HG02852 (cell line): ENCODE data around the gene RNF222.
A peak's percentile ranks its signal among the peaks of the same experiment; 100 is the strongest.

Experiments
- ATAC-seq: cut with Tn5 transposase; IDR thresholded peaks from one replicate; pipeline ENCODE4 v1.9.1; 2021; ENCODE audit warnings: mild to moderate bottlenecking, moderate library complexity; ENCODE audit not compliant: unreplicated experiment

The RNF222 gene

DNA sequence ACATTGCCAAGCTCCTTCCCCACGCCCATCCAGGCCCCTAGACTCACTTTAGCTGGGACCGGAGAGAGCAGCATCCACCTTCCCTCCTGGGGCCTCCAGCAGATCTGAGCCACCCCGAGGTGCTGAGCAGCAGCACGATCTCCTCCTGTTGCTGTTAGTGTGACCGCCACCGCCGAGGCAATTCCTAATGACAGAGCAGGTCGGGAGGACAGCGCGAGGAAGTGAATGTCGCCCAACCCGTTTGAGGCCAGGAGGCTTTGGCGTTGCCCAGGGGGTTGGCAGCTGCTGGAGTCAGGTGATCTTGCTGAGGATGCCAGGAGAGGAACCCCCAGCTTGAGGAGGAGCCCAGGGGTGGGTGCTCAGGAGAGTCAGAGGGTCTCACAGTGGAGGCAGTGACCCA lies at the start of gene RNF222:
RNF222 (minus strand) TSS at position 192 of the 400 bp plus-strand sequence. CDS start 4,366 bp downstream, outside the sequence.
- ATAC-seq: no peak

DNA sequence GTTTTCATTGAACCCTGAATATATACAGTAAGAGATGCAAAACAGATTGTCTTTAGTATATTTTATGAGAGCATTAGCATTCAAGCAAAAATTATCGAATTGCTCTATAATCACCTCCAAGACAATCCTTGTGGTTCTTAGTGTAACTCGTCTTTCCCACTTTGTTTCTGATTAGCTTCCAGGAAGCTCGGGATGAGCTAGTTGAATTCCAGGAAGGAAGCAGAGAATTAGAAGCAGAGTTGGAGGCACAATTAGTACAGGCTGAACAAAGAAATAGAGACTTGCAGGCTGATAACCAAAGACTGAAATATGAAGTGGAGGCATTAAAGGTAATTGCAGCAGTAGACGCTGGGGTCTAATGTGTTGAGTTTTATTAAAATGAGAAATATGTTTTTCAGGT lies 47.9 kb upstream of the RNF222 start:
- no peak for ATAC-seq

DNA sequence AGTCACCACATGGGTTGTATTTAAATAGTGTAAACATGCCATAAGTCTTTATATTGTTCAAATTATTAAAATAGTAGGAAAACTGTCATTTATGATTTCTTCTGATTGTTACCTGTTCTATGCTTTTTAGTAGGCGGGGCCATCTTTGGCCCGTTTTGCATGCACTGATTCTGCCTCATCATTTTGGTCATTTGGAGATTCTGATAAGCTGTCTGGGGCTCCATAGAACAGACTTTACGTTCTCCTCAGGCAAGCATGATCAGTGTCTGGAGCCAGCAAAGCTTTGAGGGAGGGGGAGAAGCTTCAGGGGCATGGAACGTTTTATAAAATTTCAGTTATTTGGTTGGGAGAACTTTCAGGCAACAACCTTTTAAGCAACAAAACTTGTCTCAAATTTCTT lies 46.9 kb upstream of the RNF222 start:
- ATAC-seq: no peak

GRCh38 chr17:8443756-8444155 lies 46.1 kb upstream of the RNF222 start:
- ATAC-seq: no peak

DNA sequence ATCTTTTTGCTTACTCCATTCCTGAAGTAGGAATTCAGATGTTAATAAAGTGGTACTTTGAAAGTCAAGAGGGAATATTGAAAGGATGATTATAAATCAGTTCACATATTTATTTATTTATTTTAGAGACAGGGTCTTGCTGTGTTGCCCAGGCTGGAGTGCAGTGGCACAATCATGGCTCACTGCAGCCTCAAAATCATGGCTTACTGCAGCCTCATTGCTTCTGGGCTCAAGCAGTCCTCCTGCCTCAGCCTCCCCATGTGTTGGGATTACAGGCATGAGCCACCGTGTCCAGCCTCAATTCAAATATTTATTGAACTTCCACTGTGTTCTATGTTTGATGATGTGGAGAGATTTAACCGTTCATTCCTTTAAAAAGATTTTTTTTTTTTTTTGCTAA lies 44.7 kb upstream of the RNF222 start:
- ATAC-seq: no peak

GRCh38 chr17:8441690-8442089 lies 44.1 kb upstream of the RNF222 start:
- no peak for ATAC-seq

GRCh38 chr17:8439681-8440080 lies 42.1 kb upstream of the RNF222 start:
- no peak for ATAC-seq

DNA sequence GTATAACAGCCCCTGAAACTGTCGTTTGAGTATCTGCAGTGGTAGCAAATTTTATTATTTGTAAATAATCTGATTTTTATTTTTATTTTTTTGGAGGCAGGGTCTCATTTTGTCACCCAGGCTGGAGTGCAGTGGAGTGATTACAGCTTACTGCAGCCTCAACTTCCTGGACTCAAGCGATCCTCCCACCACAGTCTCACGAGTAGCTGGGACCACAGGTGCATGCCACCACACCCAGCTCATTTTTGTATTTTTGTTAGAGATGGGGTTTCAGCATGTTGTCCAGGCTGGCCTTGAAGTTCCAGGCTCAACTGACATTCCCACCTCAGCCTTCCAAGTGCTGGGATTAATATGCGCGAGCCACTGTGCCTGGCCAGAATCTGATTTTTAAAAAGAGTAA lies 40.8 kb upstream of the RNF222 start:
- no peak for ATAC-seq

DNA sequence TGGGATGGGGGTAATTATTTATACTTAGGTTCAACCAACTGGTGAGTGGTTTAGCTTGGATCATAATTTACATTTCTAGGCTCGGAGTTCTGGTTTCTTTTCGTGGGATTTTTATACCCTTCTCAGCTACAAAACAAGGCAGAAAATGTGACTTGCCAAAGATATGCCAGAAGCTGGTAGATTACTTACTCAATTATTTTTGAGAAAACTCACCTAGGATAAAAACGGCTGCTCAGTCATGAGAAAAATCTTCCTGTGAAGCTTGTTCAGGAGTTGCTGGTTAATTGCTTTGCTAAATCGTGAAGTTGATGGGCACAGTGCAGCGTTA lies 39.2 kb upstream of the RNF222 start:
- no peak for ATAC-seq

DNA sequence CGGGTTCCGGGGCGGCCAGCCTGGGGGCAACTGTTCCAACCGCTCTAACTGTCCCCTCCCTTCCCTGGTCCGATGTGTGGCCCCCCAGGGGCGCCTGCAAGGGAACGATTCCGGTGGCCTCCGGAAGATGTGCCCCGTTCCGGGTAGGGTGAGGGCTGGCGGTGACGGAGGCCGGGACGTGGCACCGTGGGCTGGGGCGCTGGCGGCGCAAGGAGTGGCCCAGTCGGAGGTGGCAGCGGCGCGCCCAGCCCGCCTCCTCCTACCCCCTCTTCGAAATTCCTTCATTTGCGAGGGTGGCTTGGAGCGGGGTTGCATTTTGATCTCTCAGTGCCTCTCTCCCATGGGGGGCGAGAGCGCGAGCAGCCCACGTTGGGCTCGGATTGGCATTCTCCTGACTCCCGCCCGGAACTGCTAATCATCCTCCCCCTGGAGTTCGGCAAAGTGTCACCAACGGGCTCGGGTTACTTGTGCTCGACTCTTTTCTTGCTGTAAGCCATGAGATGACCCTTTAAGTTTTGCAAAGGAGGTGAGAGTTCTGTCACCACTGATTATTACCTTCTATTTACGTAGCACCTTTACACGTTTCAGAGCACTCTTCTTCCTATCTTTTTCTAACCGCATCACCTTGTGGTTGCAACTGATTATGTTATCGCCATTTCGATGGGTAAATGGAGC lies 38.7 kb upstream of the RNF222 start:
- peak; percentile 39 for ATAC-seq

GRCh38 chr17:8435245-8436168 lies 37.9 kb upstream of the RNF222 start, which contains the start of gene NDEL1:
Gene NDEL1, plus strand, starts transcription at chr17:8435884. Its CDS starts 8,388 bp downstream, at chr17:8444272.
- ATAC-seq: peak; percentile 91

GRCh38 chr17:8430966-8431365 lies 33.3 kb upstream of the RNF222 start:
- ATAC-seq: no peak

GRCh38 chr17:8426802-8427201 lies 29.2 kb upstream of the RNF222 start:
- no peak for ATAC-seq

DNA sequence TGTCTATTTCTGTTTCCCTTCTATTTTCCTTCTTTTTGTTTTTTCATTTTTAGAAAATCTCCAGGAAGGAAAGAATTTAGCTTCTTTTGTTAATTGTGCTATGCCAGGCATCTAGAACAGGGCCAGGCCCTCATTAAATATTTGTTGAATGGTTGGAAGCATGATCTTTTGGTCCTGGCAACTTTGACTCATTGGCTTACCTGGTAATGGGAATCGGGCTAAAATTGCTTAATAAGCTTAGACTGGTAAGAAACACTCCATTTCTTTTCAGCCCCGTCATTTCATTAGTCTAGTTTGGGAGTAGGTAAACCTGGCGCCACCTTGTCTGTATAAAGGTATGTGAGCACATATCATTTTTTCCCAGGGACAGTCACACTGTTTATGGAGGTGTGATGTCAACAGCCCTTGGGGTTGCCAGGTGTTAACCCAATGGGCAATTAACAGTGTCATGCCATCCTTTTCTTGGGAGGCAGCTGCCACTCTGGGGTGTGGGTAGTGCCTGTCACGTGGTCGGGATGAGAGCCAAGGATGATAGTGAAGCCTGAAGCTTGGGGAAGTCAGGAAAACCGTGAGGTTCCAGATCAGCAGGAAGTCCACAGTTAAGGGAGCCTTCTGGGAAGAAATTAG lies 28.6 kb upstream of the RNF222 start:
- no peak for ATAC-seq

DNA sequence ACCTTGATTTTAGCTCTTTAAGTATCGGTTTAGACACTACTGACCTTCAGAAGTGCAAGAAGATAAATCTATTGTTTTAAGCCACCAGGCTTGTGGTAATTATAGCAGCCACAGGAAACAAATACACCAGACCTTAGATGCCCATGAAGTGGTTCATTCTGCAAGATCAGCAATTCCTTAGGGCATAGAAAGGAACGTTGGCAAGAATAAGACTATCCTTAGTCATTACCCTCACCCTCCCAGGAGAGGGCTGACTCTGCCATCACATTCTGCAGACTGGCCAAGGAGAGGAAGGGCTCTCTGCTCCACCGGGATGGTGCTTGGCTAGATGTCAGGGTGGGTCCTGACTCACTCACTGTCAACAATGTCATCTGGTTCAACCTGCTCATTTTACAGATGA lies 23.9 kb upstream of the RNF222 start:
- ATAC-seq: no peak

GRCh38 chr17:8420041-8420934 lies 22.7 kb upstream of the RNF222 start:
- ATAC-seq: no peak

DNA sequence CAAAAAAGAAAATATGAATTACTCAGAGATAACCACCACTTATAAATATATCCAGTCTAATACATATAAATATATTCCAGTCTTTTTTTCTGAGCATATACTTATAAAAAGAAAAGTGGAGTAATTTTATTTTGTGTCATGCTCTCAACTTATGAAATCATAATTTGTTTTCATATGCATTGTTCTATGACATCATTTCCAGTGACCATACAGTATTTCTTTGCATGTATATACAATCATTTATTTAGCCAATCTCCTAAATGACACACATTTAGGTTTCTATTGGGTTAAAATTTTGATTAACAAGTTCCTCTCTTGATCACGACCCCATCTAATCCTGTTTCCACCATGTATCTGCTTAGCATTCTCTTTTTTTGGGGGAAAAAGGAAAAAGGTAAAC lies 21.7 kb upstream of the RNF222 start:
- no peak for ATAC-seq

DNA sequence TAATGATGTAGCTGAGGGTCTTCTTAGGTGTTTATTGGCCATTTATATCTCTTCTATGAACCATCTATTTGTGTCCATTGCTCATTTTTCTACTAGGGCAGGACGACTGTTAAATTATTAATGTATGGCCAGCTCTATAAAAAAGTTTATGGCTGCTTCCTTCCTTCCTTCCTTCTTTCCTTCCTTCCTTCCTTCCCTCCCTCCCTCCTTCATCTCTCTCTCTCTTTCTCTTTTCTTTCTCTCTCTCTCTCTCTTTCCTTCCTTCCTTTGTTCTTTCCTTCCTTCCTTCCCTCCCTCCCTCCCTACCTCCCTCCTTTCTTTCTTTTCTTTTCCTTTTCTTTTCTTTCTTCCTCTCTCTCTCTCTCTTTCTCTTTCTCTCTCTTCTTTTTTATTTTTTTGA lies 20.8 kb upstream of the RNF222 start:
- ATAC-seq: no peak

GRCh38 chr17:8417806-8418205 lies 20.2 kb upstream of the RNF222 start:
- no peak for ATAC-seq

DNA sequence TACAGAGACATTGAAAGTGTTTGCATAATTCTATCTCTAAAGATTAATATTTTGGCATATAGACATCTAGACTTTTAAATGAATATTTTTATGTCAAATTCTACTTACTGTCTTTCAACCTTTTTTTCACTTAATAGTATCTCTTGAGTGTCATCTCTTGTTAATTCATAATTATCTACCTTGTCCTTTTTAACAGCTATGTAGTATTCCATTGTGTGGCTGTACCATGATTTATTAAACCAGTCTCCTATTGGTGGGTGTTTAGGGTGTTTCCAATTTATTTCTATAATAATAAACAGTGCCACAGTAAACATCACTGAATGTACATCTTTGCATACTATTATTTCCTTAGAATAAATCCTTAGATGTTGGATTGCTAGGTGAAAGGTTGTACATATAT lies 16.3 kb upstream of the RNF222 start:
- ATAC-seq: no peak

DNA sequence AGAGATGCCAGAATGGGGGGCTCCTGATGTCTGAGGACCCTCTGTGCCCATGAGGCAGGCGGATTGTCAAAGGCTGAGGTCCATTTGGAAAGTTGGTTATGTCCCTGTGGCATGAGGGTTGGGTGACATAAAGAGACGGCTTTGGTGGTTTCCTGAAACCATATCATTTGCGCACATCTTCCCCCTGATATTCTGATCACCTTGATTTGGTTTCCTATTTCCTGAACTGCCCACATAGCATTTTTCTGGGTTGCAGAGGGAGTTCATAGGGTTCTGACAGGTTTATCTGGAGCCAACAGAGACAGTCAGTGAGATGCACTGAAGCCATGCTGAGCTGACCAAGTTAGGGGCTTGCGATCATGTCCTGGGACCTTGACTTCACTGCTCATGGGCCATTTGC lies 15.7 kb upstream of the RNF222 start:
- ATAC-seq: no peak
